Thoracic aorta (tissue), 2 donors: Measurements from ENCODE around the gene PGM1. TPM values are rescaled to one million over a fixed set of nuclear protein-coding genes. Genes with fewer than 3 reads are reported as not detected.
A peak's percentile ranks its signal among the peaks of the same experiment; 100 is the strongest.

Experiments used
- ATAC-seq: fragments of 150-250 bp; one replicate; pipeline ENCODE4 v1.8.0; 2017; ENCODE audit warnings: low read depth; ENCODE audit not compliant: insufficient number of reproducible peaks, low FRiP score
- DNase-seq: peaks from one replicate; pipeline ENCODE4 v3.0.0-alpha.2; 2020; ENCODE audit warnings: low spot score
- H3K27ac ChIP-seq, 2 donors: fragments of 200-600 bp; sonication (generic); 1 replicate in 1 of 2; 2 replicates in 1 of 2; pipeline ENCODE4 v1.5.1; 2016; ENCODE audit warnings: mild to moderate bottlenecking in 2 of 2, moderate library complexity in 2 of 2
- H3K27me3 ChIP-seq: fragments of 200-600 bp; sonication (generic); replicated peaks from 2 replicates; pipeline ENCODE4 v1.6.0; 2016; ENCODE audit warnings: mild to moderate bottlenecking; ENCODE audit not compliant: insufficient read depth
- H3K36me3 ChIP-seq: fragments of 200-600 bp; sonication (generic); one replicate; pipeline ENCODE4 v1.5.1; 2016
- H3K4me1 ChIP-seq, 2 donors: fragments of 200-600 bp; sonication (generic); 1 replicate in 1 of 2; 2 replicates in 1 of 2; pipeline versions ENCODE4 v1.5.1 to v1.6.0; 2016; ENCODE audit warnings: low read depth in 2 of 2, mild to moderate bottlenecking in 1 of 2; ENCODE audit not compliant: control insufficient read depth in 1 of 2
- H3K4me3 ChIP-seq: fragments of 200-600 bp; sonication (generic); 2 replicates; pipeline ENCODE4 v1.5.1; 2016; ENCODE audit warnings: mild to moderate bottlenecking
- H3K9me3 ChIP-seq: fragments of 200-600 bp; sonication (generic); 2 replicates; pipeline ENCODE4 v1.5.1; 2016
- total RNA-seq, 2 donors: library from RNA; depleted of rRNA; stranded (reverse); fragments of >200 nt; gene quantifications; one replicate each; pipeline versions ENCODE4 v1.1.0 to v1.2.3, GENCODE V29; 2016
- TF ChIP-seq, protein P1 (sequence below): fragments of 200-600 bp; sonication (generic); IDR thresholded peaks from one replicate; pipeline ENCODE4 v1.5.1; 2019; ENCODE audit warnings: antibody characterized with exemption

Gene PGM1
- total RNA-seq, 2 donors from 2014 or later, result 62.4 to 69.7 TPM

DNA sequence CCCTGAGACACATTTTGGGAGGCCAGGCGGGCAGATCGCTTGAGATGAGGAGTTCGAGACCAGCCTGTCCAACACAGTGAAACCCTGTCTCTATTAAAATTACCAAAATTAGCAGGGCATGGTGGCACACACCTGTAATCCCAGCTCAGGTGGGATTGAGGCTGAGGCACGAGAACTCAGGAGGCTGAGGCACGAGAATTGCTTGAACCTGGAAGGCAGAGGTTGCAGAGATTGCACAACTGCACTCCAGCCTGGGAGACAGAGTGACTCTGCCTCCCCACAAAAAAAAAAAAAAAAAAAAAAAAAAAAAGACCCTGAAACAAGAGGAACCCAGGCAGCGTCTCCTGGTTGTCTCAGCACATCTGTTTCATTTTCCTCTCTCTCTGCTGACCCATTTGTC, 24.2 kb downstream of the PGM1 start:
- no peak overlapping the region for H3K27ac ChIP-seq
- no peak overlapping the region for H3K4me3 ChIP-seq
- H3K36me3 ChIP-seq, result no peaks in the 10 kb centered on the region
- DNase-seq (no peak), ATAC-seq (no peak)
- H3K27me3 ChIP-seq, result no peaks in the 10 kb centered on the region
- TF ChIP-seq, protein P1, sequence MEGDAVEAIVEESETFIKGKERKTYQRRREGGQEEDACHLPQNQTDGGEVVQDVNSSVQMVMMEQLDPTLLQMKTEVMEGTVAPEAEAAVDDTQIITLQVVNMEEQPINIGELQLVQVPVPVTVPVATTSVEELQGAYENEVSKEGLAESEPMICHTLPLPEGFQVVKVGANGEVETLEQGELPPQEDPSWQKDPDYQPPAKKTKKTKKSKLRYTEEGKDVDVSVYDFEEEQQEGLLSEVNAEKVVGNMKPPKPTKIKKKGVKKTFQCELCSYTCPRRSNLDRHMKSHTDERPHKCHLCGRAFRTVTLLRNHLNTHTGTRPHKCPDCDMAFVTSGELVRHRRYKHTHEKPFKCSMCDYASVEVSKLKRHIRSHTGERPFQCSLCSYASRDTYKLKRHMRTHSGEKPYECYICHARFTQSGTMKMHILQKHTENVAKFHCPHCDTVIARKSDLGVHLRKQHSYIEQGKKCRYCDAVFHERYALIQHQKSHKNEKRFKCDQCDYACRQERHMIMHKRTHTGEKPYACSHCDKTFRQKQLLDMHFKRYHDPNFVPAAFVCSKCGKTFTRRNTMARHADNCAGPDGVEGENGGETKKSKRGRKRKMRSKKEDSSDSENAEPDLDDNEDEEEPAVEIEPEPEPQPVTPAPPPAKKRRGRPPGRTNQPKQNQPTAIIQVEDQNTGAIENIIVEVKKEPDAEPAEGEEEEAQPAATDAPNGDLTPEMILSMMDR, result no peak
- H3K4me1 ChIP-seq, result peaks cover 18 to 53% of the 10 kb centered on the region in 2 donors
- H3K9me3 ChIP-seq, result no peaks in the 10 kb centered on the region

DNA sequence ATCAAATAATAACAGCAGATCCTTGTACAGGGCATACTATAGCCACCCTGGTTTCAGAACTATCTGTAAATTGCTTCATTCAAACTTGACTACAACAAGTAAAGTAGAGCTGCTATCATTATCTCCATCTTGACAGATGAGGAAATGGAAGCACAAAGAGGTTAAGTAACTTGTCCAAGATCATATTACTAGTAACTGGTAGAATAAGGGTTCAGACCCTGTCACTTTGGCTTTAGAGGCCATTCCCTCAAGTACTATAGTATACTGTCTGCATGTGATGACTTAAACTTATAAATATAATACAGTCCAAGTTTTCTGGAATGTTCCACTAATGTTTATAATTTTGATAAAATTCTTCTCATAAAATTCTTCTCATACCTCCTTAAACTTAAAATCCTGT, 24.8 kb downstream of the PGM1 start:
- DNase-seq (no peak), ATAC-seq (no peak)
- no peaks in the 10 kb centered on the region for H3K36me3 ChIP-seq
- H3K27ac ChIP-seq, result no peak overlapping the region
- no peaks in the 10 kb centered on the region for H3K9me3 ChIP-seq
- no peak overlapping the region for H3K4me3 ChIP-seq
- TF ChIP-seq, protein P1, result no peak
- H3K27me3 ChIP-seq, result no peaks in the 10 kb centered on the region
- peaks cover 13 to 52% of the 10 kb centered on the region in 2 donors for H3K4me1 ChIP-seq

DNA sequence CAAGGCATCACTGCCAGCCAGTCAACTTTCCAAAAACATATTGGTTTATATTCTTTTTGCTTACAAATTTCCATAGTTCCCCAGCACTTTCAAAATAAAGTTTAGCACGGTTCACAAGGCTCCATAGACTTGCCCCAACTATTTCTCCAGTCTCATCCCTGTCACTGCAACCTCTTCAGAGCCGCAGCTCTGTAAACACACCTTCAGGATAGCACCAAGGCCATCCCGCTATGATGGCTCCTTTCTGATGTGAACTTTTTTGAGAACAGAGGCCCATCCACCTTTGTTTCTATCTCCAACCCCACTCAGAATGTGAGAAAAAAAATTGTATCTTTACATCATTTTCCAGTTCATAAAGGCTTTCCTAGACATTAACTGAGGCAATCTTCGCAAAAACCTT, 26.3 kb downstream of the PGM1 start:
- no peak overlapping the region for H3K4me3 ChIP-seq
- peaks cover 13 to 52% of the 10 kb centered on the region in 2 donors for H3K4me1 ChIP-seq
- ATAC-seq (no peak), DNase-seq (no peak)
- H3K27ac ChIP-seq, result no peak overlapping the region
- TF ChIP-seq, protein P1, result no peak
- H3K36me3 ChIP-seq, result no peaks in the 10 kb centered on the region
- H3K27me3 ChIP-seq, result no peaks in the 10 kb centered on the region
- H3K9me3 ChIP-seq, result no peaks in the 10 kb centered on the region

DNA sequence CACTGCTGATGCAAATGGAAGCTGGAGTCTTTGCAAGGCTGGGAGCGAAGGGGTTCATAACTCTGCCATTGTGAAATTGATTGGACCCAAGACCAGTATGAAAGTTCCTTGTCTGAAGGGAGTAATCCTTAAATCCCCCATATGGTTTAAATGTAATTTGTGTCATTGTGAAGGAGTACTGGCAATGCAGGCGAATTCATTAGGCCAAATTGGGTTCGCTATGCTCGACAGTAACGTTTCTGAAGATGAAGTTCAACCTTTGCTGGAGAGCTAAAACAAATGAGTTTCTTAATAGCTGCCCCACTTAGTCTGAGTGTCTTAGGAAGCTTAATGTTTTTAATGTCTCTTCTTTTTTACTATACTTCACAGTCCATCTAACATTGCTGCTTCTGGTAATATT, 27.5 kb downstream of the PGM1 start:
- H3K36me3 ChIP-seq, result no peaks in the 10 kb centered on the region
- H3K9me3 ChIP-seq, result no peaks in the 10 kb centered on the region
- peak overlapping the region in 1 of 2 donors; percentile 46 for H3K27ac ChIP-seq
- DNase-seq (no peak), ATAC-seq (no peak)
- H3K4me1 ChIP-seq, result peaks cover 17 to 63% of the 10 kb centered on the region in 2 donors
- H3K4me3 ChIP-seq, result no peak overlapping the region
- TF ChIP-seq, protein P1, result no peak
- H3K27me3 ChIP-seq, result no peaks in the 10 kb centered on the region

DNA sequence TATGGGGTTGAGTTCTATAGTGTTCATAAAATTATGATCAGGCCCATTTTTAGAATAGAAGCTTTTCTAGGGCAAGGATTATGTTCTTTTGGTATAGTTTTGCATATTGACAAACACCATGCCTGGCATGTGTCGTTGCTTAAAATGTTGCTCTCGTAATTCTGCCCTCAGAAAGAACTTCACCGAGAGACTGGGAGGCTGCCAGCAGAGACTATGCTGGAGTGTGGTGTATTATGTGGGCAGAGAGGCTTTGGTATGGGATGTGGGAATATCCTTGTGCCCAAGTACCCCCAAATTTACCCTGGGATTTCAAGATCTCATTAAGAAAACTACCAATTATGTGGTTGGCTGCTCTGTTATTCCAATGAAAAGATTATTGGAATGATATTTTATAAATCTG, 27.9 kb downstream of the PGM1 start:
- no peaks in the 10 kb centered on the region for H3K36me3 ChIP-seq
- H3K4me3 ChIP-seq, result no peak overlapping the region
- H3K27me3 ChIP-seq, result no peaks in the 10 kb centered on the region
- TF ChIP-seq, protein P1, result no peak
- no peaks in the 10 kb centered on the region for H3K9me3 ChIP-seq
- ATAC-seq (no peak), DNase-seq (no peak)
- H3K27ac ChIP-seq, result peak overlapping the region; percentile 29 to 46
- H3K4me1 ChIP-seq, result peaks cover 17 to 62% of the 10 kb centered on the region in 2 donors
